Fibroblast of the aortic adventitia (primary cell): Measurements from ENCODE around the gene RFWD3. TPM values are rescaled to one million over a fixed set of nuclear protein-coding genes. Genes with fewer than 3 reads are reported as not detected.

ENCODE experiments used
- DNase-seq: peaks from one replicate; pipeline ENCODE4 v3.0.0-alpha.2; 2010; ENCODE audit warnings: low read depth
- H3K4me3 ChIP-seq: 2 replicates; pipeline ENCODE4 v1.5.1; 2011; ENCODE audit warnings: low read depth, mild to moderate bottlenecking, control low read depth, low read length, moderate library complexity
- total RNA-seq: library from RNA; depleted of rRNA; stranded (reverse); fragments of >200 nt; gene quantifications from 2 replicates; pipeline ENCODE4 v1.2.3, GENCODE V29; 2012; ENCODE audit warnings: low replicate concordance
- TF ChIP-seq, protein P1 (sequence below): IDR thresholded peaks from 2 replicates; pipeline ENCODE4 v1.5.1; 2011; ENCODE audit warnings: mild to moderate bottlenecking, low read length, control low read depth, inconsistent platforms; ENCODE audit not compliant: insufficient read depth

RFWD3 gene
- total RNA-seq, 1 donor: 41.2 TPM

DNA sequence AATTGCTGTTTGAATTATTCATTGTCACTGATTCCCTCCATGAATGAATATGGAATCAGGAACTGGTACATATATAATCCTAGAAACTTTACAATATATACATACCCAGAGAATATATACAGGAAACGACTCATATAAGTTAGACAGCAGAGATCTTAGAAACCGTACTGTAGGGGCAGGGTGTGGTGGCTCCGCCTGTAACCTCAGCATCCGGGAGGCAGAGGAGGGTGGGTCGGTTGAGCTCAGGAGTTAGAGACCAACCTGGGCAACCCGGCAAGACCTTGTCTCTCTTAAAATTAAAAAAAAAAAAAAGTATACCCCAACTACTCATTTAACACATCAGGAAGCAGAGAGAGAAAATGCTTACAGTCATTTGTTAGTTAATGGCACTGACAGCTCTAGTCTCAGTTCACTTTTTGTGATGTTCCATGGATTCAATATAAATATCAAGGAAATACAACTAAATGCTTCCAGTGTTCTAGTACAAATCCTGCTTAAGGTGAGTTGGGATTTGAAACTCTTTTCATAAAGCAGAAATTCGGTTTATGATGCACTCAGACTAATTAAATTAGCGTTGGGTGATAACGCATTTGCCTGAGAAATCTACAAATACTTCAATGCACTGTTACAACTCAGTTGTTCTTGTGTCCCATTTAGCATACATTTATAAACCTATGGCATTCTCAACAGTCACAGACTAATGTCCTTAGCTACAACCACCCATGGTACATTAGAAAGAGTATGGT, 65.4 kb downstream of the RFWD3 start:
- no peak overlapping the region for H3K4me3 ChIP-seq
- DNase-seq: no peak
- TF ChIP-seq, protein P1, sequence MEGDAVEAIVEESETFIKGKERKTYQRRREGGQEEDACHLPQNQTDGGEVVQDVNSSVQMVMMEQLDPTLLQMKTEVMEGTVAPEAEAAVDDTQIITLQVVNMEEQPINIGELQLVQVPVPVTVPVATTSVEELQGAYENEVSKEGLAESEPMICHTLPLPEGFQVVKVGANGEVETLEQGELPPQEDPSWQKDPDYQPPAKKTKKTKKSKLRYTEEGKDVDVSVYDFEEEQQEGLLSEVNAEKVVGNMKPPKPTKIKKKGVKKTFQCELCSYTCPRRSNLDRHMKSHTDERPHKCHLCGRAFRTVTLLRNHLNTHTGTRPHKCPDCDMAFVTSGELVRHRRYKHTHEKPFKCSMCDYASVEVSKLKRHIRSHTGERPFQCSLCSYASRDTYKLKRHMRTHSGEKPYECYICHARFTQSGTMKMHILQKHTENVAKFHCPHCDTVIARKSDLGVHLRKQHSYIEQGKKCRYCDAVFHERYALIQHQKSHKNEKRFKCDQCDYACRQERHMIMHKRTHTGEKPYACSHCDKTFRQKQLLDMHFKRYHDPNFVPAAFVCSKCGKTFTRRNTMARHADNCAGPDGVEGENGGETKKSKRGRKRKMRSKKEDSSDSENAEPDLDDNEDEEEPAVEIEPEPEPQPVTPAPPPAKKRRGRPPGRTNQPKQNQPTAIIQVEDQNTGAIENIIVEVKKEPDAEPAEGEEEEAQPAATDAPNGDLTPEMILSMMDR: no peak

DNA sequence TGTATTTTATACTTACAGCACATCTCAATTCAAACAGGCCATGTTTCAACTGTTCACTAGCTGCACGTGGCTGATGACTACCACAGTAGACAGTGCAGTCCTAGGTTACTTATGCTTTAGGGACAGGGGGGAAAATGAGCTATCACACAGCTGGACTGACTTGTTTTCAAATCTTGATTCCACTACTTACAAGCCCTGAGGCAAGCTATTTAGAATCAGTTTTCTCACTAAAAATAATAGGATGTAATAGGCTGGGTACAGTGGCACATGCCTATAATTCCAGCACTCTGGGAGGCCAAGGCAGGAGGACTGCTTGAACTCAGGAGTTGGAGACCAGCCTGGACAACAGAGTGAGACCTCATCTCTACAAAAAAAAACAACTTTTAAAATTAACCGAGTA, 70.1 kb downstream of the RFWD3 start:
- DNase-seq: no peak
- H3K4me3 ChIP-seq: no peak overlapping the region
- TF ChIP-seq, protein P1: no peak

DNA sequence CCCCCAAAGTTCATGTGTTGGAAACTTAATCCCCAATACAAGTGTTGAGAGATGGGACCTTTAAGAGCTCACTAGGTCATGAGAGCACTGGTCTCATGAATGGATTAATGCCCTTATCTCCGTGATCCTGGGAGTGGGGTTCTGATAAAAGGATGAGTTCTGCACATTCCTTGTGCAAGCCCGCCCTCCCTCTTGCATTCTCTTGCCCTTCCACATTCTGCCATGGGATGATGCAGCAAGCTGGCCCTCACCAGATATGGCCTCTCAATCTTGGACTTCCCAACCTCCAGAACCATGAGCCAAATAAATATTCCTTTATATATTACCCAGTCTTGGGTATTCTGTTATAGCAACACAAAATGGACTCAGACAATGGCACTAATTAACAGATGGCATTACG, 73.8 kb downstream of the RFWD3 start:
- no peak for DNase-seq
- H3K4me3 ChIP-seq: no peak overlapping the region
- TF ChIP-seq, protein P1: no peak

DNA sequence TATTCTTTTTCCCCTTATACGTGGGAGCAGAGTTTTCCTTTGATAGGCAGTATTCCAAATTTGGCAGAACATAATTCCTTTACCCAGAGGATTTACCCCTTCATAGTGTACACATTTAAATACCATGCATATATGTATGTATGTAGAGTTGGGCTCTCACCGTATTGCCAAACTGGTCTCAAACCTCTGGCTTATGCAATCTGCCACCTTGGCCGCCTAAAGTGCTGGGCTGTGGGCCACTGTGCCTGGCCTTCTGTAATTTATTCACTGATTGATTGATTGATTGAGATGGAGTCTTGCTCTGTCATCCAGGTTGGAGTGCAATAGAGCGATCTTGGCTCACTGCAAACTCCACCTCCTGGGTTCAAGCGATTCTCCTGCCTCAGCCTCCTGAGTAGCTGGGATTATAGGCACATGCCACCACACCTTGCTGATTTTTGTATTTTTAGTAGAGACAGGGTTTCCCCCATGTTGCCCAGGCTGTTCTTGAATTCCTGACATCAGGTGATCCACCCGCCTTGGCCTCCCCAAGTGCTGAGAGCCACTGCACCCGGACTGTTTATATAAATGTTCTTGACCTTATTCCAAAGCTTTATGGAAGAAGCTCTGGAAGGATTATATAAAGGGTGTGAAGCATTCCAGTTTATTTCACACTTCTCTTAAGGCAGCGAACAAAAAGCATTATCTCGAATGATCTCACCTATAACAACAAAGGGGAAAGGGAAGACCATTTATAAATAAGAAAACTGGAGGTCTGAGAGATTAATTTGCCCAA, 74.6 kb downstream of the RFWD3 start:
- DNase-seq: no peak
- TF ChIP-seq, protein P1: no peak
- no peak overlapping the region for H3K4me3 ChIP-seq

DNA sequence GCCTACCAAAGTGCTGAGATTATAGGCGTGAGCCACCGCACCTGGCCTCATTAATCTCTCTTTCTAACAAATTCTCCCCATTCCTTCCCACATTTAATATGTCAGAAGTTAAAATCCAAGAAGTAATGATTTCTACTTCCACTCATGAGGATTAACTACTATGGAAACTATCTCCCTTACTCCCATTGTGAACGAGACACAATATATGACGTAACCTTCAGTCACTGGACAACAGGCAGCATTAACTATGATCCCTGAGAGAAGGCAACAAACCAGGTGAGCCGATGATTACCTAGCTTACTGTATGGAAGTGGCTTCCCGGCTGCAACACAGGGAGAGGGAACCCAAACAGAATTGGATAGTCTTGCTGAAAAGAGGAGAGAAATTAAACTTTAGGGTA, 79.7 kb downstream of the RFWD3 start:
- DNase-seq: no peak
- TF ChIP-seq, protein P1: no peak
- H3K4me3 ChIP-seq: no peak overlapping the region

DNA sequence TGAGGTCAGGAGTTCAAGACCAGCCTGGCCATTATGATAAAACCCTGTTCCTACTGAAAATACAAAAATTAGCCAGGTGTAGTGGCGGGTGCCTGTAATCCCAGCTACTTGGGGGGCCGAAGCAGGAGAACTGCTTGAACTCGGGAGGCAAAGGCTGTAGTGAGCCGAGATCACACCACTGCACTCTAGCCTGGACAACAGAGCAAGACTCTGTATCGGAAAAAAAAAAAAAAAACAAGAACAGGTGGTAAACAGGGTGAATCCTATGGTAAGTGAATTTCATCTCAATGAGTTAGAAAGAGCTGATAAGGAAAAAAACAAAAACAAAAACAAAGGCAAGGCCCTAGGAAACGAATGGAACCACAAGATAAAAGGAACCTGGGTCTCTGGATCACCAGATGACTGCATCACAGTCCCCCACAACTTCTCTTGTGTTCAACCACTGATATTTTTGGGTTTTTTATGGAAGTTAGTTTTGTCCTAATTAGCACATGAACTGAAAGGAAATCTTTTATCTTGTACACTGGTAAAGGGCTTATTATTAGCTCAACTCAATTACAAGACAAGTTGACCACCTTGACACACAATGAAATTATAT, 80.7 kb downstream of the RFWD3 start:
- no peak overlapping the region for H3K4me3 ChIP-seq
- no peak for DNase-seq
- TF ChIP-seq, protein P1: no peak
